HG03439 (cell line): ENCODE measurements around the gene CSF1.

Experiments
- ATAC-seq: cut with Tn5 transposase; IDR thresholded peaks from one replicate; pipeline ENCODE4 v1.9.1; 2021; ENCODE audit warnings: mild to moderate bottlenecking, moderate library complexity; ENCODE audit not compliant: unreplicated experiment

CSF1 gene

DNA sequence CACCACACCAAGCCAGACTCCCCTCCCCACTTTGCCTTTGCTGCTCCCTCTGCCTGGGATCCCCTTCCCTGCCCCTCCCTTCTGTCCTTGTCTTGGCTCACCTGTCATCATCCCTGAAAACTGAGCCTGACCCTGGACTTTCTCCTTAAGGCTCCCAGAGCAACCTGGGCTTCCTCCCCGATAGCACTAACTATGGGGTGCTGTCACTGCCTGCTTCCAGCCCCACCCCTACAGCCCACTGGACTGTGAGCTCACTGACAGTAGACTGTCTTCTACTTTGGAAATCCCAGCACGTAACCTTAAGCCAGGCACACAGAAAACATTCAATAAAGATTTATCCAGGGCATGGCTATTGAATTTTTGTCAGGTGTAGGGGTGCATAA lies 9.5 kb upstream of the CSF1 start:
- no peak for ATAC-seq

DNA sequence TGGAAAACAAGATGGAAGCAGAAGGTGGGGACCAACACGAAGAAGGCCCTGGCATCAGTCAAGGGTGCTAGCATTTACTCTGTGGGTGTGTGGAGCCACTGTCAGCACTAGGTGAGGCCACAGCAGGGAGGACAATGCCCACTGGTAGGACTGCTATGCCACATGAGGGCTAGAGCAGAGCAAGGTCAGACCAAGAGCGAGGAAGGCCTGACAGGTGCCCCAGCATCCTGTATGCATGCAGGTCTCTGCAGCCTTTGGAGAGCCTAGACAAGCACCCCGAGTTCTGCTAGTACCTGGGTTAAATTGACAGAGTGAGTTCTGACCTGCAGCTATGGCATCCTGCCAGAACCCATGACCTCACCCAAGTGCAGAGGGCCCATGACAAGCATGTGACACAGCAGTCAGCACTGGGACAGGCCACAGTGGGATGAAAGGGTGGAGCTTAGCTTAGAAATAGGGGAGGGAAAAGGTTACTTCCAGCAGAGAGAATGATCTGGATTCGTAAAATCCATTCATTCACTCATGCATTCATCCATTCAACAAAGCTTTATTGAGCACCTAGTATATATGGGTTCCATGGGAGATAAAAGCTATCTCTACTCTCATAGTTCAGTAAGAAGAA lies 9.0 kb upstream of the CSF1 start:
- ATAC-seq: no peak

DNA sequence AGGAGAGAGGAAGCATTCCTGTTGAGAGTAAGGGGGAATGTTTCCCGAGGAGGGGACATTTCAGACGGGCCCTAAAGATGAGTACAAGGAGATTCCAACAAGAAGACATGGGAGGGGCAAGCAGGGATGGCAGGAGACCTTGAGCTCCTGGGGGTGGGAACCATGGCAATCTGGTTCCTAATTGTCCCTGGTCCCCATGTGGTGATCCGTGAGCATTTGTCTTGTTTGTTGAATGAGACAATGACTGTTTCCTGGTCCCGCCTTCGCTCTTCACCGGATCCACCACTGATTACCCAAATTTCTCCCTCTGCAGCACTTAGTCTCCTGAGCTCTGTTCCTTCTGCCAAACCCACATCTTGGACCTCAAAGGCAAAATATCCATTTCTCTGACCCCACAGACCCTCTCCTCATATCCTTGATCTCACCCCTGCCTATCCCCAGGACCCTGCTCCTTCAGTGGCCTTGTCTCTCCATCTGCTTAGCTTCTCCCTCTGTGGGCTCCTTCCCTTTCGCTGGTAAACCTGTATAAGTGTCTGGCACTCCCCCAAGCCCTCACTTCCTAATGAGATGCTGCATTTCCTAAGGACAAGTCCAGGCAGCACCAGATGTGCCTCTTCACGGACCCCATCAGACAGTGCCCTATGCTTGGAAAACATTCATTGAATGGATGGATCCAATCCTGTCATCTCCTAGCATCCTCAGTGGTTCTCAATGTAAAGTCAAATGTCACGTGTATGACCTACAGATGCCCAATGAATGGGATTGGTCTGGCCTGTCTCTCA lies 8.3 kb upstream of the CSF1 start:
- ATAC-seq: no peak

DNA sequence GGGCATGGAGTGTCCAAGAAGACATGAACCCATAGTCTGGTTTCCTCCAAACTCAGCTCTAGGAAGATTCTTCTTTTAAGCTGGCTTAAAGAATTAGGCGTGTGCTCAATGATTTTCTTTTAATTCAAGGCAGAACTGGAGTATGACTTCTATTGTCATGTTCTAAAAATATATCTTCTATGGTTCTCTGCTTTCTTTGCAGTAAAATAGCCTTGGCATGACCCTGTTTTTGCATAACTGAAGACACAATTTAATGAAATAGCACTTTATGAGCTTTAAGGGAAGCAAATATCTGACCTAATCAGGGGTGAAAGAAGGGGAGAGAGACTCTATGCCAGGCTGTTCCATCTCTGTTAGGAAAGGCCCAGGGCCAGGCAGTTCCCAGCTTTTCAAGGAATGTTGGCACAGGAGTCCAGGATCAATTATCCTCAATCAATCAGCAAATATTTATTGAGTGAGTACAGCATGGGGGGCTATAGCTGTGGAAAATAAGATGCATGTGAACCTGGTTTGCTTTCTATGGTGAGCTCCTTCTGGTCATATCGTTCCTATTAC lies 7.2 kb upstream of the CSF1 start:
- ATAC-seq: no peak

DNA sequence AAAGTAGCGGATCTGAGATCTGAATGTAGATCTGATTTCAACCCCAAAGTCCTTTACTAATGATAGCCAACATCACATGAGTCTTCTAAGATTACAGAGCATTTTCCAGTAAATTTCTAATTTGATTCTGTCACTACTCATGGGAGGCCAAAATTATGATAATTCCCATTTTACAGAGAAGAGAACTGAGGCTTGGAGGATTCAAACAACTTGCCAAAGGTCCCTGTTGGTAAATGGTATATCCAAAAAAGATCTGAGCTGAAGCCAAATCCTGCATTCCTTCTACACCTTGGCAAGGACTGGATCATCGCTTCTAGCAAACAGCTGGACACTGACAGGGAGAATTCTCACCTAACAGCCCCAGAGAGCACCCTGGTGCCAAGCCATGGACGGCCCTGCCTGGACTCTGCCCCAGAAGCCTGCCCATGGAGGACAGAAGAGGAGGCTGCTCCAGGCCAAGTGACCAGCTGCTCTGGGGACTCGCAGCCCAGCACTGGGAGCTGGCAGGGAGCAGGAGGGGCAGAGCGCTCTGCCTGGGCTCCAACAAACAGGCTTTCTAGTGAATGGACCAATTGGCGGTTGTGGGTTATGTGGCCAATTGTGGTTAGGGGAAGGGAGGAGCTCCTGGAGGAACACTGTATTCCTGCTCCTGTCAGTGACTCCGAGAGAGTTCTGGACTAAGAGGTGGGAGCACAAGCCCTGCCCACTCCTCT lies 6.4 kb upstream of the CSF1 start:
- no peak for ATAC-seq

DNA sequence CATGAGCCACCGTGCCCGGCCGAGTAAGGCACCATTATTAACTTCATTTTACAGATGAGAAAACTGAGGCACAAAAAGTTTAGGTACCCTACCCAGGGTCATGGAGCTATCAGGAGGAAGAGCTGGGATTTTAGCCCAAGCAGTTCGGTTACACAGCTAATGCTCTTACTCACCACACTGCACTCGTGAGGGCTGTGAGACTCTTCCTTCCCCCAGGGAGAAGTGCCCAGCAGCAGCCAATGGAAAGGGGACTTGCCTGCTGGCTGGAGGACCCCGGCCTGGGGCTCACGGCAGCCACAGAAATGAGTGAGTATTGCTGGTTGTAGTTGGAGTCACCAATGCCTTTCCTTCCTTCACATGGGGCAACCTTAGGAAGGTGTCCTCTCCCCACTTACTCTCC lies 5.2 kb upstream of the CSF1 start:
- no peak for ATAC-seq

DNA sequence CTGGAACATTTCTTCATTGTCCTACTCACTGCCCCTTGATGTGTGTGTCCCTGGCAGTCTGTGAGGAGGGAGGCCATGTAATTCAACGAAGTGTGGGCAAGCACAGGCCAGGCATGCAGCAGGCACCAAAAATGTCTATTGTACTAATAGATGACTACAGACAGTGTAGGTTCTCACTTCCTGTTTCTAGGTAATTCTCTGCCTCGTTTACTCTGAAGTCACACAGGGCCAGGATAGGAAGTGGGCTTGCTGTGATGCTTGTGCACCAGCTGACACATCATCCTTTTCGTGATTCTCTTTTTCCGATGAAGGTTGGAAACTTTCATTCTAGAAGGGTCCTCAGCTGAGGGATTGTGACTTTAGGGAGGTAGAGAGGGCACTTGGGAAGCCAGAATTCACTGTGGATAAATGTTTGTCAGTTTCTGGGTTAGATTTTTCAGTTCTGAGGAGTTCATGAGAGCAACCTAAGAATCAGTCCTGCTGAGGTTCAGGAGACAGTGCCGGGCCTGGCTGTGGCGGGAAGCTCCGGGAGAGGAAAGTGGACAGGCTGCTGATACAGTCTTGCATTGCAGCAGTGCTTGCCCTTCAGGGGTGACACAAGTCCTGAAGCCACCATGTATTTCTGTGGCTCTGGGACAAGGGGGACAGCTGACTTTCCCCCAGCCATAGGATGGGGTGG lies 4.3 kb upstream of the CSF1 start:
- ATAC-seq: peak; percentile 65

DNA sequence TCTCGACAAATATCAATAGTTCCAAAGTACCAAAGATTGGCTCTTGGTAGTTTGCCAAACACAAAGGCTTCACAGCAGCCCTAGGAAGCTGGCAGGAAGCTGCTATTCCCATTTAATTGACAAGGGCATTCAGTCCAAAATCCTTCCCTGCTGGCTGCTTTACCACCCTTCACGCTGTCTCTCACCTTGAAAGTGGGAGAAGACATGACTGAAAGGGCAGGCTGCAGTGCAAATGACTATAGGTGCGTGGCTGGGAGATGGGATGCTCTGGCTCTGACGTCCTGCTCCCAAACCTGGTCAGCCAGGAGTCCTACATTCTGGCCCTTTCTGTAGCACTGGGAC lies 3.8 kb upstream of the CSF1 start:
- ATAC-seq: no peak

DNA sequence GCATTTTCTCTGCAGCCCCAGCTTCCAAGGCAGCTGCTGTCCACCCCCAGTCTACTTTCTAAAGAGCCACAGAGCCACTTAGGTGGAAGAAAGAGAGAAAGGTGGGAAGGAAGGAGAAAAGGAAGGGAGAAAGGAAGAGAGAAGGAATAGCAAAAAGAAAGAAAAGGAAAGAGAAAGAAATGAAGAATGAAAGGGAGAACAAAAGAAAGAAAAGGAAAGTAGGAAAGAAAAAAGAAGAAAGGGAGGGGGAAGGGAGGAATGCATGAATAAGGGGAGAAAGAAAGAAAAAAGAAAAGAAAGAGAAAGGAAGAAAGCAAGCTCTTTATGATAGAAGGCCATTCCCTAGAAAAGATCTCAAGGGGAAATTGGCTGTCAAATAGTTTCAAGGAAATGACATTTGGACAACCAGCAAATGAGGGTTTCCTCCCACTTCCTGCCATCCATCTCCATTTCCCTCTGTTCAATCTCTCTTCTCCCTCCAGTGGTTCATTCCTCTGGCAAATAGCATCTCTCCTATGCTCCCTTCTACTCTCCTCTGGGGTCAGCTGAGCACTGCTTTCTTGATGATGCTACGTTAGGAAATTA lies 3.4 kb upstream of the CSF1 start:
- ATAC-seq: no peak

DNA sequence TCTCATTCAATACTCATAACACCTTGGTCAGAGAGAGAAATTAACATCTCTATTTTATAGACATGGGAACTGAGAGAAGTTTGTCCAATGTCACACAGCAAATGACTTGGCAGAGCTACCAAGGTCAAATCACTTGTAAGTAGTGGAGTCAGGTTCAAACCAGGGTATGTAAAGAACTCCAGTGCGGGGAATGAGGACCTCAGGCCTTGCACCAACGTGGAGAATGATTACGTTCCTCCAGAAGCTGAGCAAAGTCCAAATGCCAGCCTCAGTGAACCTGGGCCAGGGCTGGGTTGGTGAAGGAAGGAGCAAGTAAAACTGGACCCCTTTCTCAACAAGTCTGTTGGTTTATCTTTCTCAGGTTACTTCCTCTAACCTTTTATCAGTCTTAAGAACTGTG lies 1.8 kb upstream of the CSF1 start:
- no peak for ATAC-seq

DNA sequence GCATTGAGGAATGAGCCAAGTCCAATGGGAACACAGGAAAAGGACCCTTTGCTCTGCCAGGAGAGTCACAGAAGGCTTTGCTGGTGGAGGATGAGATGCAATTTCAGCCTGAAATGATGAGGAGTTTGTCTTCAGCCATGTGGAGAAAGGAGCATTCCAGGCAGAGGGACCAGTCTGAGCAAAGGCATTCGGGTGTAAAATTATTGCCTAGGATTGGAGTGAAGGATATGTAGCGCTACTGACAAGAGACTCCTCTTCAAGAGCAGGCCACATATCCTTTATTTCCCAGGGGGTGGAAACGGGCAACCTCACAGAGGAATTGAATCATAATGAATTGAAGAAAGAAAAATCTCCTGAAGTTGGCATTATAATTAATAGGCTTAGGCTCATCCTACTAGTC lies 1.1 kb upstream of the CSF1 start:
- no peak for ATAC-seq

DNA sequence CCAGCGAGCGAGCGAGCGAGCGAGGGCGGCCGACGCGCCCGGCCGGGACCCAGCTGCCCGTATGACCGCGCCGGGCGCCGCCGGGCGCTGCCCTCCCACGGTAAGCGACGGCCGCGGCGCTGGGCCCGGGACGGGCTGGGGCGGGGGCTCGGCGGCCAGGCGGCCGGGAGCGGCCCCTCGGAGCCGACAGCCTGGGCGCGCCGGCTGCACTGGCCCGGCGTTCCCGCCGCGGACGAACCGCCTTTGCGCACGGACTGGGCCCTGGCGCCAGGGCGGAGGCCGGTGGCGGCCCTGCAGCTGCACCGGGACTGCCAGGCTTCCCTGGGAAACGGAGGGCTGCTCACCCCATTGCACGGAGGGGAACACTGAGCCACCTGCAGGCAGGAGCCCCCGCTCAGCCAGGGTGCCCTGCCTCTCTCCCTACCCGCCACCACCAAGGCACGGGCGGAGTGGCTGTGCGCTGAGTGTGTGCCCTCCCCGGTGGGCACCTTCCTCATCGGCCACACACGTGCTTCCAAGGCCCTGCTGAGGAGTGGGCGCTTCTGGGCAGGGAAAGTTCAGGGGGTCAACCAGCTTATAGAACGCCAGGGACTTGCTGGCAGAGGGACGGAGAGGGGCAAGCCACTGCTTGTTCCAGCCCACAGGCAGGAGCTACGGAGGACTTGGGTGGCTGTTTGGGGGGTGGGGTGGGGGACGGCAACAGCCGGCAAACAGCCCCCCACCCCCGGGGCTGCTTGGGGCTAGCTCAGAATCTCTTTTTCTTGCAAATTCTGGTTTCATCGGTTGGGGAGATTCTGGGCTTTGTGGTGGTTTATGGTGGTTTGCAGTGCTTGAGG lies 532 bp downstream of the CSF1 start:
- ATAC-seq: no peak

DNA sequence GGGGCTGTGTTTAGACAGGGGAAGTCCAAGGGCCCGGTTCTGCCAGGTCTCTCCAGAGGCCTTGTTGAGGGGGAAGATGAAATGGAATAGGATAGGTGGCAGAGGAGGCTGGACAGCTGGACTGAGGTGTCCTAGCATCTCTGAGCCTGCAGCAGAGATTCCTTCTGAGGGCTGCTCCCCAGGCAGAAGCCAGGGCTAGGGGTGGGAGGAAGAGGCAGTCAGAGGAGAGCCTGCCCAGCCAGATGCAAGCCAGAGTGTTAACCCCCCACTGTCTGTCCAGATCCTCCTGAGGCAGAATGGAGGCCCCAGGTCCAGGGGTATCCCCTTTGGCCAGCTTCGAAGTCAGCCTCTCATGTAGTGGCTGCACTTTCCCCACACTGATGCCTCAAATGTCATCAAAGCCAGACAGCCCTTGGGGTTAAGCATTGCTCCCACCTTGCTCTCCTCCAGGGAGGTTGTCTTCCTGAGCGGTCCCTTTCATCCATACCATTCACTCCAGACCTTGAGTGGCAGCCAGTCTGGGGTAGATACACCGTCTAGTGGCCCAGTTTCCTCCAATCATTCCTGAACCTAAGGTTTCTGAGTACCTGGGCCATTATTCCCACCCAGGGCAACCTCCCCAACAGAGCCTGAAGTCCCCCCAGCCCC lies 1.7 kb downstream of the CSF1 start:
- ATAC-seq: no peak

DNA sequence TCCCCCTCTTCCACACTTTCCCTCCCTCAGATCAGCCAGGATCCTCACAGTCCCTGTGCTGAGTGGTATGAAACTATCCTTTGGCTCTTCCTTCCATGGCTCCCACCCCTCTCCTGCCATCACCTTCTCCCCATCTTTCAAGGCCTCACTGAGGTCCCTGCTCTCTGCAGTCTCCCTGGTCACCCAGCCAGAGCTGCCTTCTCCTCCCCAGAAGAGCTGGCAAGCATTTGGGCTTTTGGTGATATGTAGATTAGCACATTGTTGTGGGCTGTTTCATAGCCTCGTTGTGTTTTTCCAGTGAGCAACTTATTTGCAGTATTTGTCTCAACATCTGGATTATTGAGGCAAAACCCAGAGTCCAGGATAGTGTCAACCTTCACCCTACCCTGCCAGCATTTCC lies 2.2 kb downstream of the CSF1 start:
- no peak for ATAC-seq

DNA sequence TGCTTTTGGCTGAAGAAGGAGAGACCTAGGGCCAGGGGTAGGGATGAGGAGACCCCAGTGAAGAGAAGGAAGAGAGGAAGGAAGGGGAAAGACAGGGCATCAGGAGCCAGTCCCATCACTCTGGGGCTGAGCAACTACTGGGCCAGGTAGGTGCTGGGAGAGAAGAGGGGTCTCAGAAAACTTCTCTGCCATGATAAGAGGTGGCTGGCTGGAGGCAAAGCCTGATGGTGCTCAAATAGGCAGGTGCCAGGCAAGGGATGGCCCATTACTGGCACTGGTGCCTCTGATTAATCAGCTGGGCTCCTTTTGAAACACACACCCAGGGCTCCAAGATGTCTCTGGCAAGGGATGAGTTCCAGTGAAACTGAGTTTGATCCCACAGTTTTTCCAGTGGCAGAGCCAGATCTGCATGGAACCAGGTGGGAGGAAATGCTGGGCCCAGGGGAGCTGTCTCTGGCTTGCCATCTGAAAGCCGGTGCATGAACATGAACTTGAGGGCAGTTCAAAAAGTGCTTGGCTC lies 2.8 kb downstream of the CSF1 start:
- no peak for ATAC-seq

DNA sequence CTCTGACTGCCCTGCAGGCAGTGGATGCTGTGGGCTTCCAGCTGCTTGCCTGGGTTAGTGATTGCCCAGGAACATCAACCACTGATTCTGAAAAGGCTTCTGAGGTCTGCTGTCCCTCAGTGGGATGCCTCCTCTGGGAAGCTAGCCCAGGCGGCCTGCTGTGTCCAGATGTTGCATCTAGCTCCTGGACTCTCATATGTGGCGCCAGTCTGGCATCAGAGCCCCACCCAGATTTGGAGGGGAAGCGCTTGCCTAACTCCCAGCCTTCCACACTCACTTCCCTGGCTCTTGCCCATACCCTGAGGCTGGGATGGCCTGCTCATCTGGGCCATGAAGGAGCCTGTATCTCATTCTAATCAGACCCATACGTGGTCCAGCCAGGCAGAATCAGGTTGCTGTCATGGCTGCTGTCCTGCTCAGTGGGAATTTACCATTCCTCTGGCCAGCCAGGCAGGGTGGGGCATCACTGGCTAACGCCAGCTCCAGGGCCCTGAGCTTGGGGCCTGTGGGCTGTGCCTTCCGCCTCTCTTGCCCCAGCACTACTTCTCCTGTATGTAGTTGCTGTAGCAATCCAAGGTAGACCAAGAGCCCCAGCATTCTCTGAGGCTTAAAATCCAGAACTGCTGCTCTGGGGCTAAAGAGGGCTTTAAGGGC lies 4.1 kb downstream of the CSF1 start:
- ATAC-seq: no peak

DNA sequence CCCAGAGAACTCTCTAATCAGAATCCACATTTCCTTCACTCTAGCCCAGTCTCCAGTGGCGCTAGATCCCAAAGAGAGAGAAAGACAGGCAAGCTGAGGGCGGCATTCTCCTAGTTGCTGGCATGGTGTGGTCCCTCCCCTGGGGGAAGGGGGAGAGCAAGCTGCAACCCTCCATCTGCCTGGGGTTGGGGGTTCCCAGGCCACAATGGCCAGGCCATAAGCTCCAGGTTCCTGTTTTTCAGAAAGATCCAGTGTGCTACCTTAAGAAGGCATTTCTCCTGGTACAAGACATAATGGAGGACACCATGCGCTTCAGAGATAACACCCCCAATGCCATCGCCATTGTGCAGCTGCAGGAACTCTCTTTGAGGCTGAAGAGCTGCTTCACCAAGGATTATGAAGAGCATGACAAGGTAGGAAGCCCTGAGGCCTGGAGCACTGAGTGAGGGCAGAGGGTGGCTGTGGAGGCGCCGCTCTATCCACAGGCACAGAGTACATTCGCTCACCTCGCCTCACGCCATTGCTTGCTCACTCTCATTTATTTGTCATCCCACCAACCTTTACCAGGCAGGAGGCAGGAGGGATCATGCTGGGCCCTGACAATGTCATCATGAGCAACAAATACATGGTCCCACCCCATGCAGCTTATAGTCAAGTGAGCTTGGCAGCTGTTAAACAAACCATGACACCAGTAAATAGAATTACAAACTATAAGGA lies 6.6 kb downstream of the CSF1 start:
- ATAC-seq: no peak
